SU-DHL-6 (cell line): Measurements from ENCODE around the gene IFIT1B.
"Not testable (repeated sequence)": the region's sequence is repeated elsewhere in the genome, so short reads cannot be mapped to it uniquely, and the experiment has no call there.

Experiments used
- H2AFZ ChIP-seq: fragments of 200-600 bp; sonication (generic); 2 replicates; pipeline ENCODE4 v1.6.1; 2014; ENCODE audit warnings: low read depth, mild to moderate bottlenecking, moderate library complexity, mixed read lengths, antibody characterized with exemption, low read length; ENCODE audit not compliant: severe bottlenecking
- H3F3A ChIP-seq: fragments of 200-600 bp; shearing (Covaris generic); 2 replicates; pipeline ENCODE4 v1.6.0; 2016; ENCODE audit warnings: antibody characterized with exemption, mild to moderate bottlenecking; ENCODE audit not compliant: insufficient read depth
- H3K27ac ChIP-seq: fragments of 200-600 bp; sonication (generic); 2 replicates; pipeline ENCODE4 v1.5.1; 2016; ENCODE audit warnings: low read depth, mild to moderate bottlenecking, low read length, moderate library complexity, mixed read lengths
- H3K27me3 ChIP-seq: fragments of 200-600 bp; sonication (generic), shearing (Covaris generic); 2 replicates; pipeline ENCODE4 v1.6.0; 2014; ENCODE audit warnings: mild to moderate bottlenecking, low read length
- H3K36me3 ChIP-seq: fragments of 200-600 bp; sonication (generic); 2 replicates; pipeline ENCODE4 v1.6.1; 2014; ENCODE audit warnings: mild to moderate bottlenecking, low read length, mixed read lengths
- H3K4me2 ChIP-seq: fragments of 300-600, 200-600 bp; shearing (Covaris generic), sonication (generic); 2 replicates; pipeline ENCODE4 v1.6.0; 2014; ENCODE audit warnings: low read length, low read depth, mild to moderate bottlenecking; ENCODE audit not compliant: poor library complexity, severe bottlenecking
- H3K4me3 ChIP-seq: fragments of 200-600 bp; sonication (generic); 2 replicates; pipeline ENCODE4 v1.5.1; 2014; ENCODE audit warnings: antibody characterized with exemption, low read length, mild to moderate bottlenecking, mixed read lengths; ENCODE audit not compliant: insufficient read depth, poor library complexity, severe bottlenecking
- H3K79me2 ChIP-seq: fragments of 200-600 bp; sonication (generic); 2 replicates; pipeline ENCODE4 v1.6.1; 2014; ENCODE audit warnings: mild to moderate bottlenecking, low read length, moderate library complexity; ENCODE audit not compliant: insufficient read depth
- H3K9ac ChIP-seq: fragments of 200-600 bp; sonication (generic); 2 replicates; pipeline ENCODE4 v1.7.0; 2014; ENCODE audit warnings: mild to moderate bottlenecking, low read length
- H3K9me2 ChIP-seq: fragments of 200-600 bp; sonication (generic); replicated peaks from 2 replicates; pipeline ENCODE4 v1.6.1; 2014; ENCODE audit warnings: low read length; ENCODE audit not compliant: insufficient read depth
- H3K9me3 ChIP-seq: fragments of 200-600 bp; sonication (generic); 2 replicates; pipeline ENCODE4 v1.6.1; 2014; ENCODE audit warnings: low read length, mixed read lengths; ENCODE audit not compliant: insufficient read depth
- H4K20me1 ChIP-seq: fragments of 200-600 bp; sonication (generic); 2 replicates; pipeline ENCODE4 v1.6.1; 2014; ENCODE audit warnings: low read depth, mild to moderate bottlenecking, antibody characterized with exemption, low read length, moderate library complexity, mixed read lengths
- CTCF ChIP-seq: fragments of 200-600 bp; sonication (generic); IDR thresholded peaks from one replicate; pipeline ENCODE4 v1.5.1; 2017; ENCODE audit warnings: antibody characterized with exemption, mild to moderate bottlenecking, low read length, moderate library complexity; ENCODE audit not compliant: insufficient read depth, poor library complexity, severe bottlenecking
- EZH2phosphoT487 ChIP-seq: fragments of 200-600 bp; sonication (generic), shearing (Covaris generic); conservative IDR thresholded peaks from 2 replicates; pipeline ENCODE4 v1.6.1; 2018; ENCODE audit warnings: mild to moderate bottlenecking, antibody characterized with exemption, low read length, moderate library complexity, mixed read lengths

Gene IFIT1B

GRCh38 chr10:89377705-89378637 is at the start of gene IFIT1B:
Gene IFIT1B (plus strand): TSS chr10:89378056. CDS start chr10:89378136, 80 bp downstream.
- H2AFZ ChIP-seq = no peak within 1 kb of the TSS
- no peak within 1 kb of the TSS for H3K27ac ChIP-seq
- TF ChIP-seq EZH2phosphoT487 = no peak

GRCh38 chr10:89329151-89329550 is 48.7 kb upstream of the IFIT1B start:
- Histone ChIP-seq H3K4me3 (no peak overlapping the region), H3K9me3 (no peaks in the 10 kb centered on the region), H3K27me3 (no peaks in the 10 kb centered on the region), H3K36me3 (no peaks in the 10 kb centered on the region), H3F3A (peaks cover 17% of the 10 kb centered on the region), H4K20me1 (no peaks in the 10 kb centered on the region), H3K9me2 (no peaks in the 10 kb centered on the region), H3K4me2 (no peak overlapping the region), H3K27ac (no peak overlapping the region), H3K9ac (no peak overlapping the region), H2AFZ (no peak overlapping the region), H3K79me2 (no peaks in the 10 kb centered on the region)
- TF ChIP-seq EZH2phosphoT487 (no peak), CTCF (no peak)

More at GRCh38 chr10:89377705-89378637, at the start of gene IFIT1B:
- Histone ChIP-seq H3K36me3 (no peaks in the 10 kb centered on the region), H4K20me1 (no peaks in the 10 kb centered on the region), H3K9me3 (no peaks in the 10 kb centered on the region), H3K4me3 (no peak within 1 kb of the TSS), H3K9me2 (no peaks in the 10 kb centered on the region), H3K4me2 (no peak within 1 kb of the TSS), H3K27me3 (no peaks in the 10 kb centered on the region), H3K79me2 (no peaks in the 10 kb centered on the region), H3F3A (no peaks in the 10 kb centered on the region), H3K9ac (no peak within 1 kb of the TSS)

- not testable (repeated sequence) for H3K4me2 ChIP-seq, H3K9me2 ChIP-seq, H3K27ac ChIP-seq, H3K9me3 ChIP-seq, H4K20me1 ChIP-seq, H3K79me2 ChIP-seq, H2AFZ ChIP-seq, H3K9ac ChIP-seq, H3K36me3 ChIP-seq, H3K27me3 ChIP-seq, H3K4me3 ChIP-seq
- peaks cover 17% of the 10 kb centered on the region for H3F3A ChIP-seq
These were observed 47.8 kb upstream of the IFIT1B start for GRCh38 chr10:89330014-89330413.

- no peak for TF ChIP-seq EZH2phosphoT487
- no peak for TF ChIP-seq CTCF
- no peaks in the 10 kb centered on the region for H3K79me2 ChIP-seq
These were observed 47.2 kb upstream of the IFIT1B start for GRCh38 chr10:89330537-89331212.

GRCh38 chr10:89331487-89332122 is 46.3 kb upstream of the IFIT1B start:
- not testable (repeated sequence) for H3K4me3 ChIP-seq, H3K9ac ChIP-seq, H3K36me3 ChIP-seq, H3K27ac ChIP-seq, H3K79me2 ChIP-seq, H2AFZ ChIP-seq, H3K9me2 ChIP-seq, H3K9me3 ChIP-seq, H3K27me3 ChIP-seq, H4K20me1 ChIP-seq
- H3F3A ChIP-seq = peaks cover 17% of the 10 kb centered on the region
- H3K4me2 ChIP-seq = peak overlapping the region; percentile 47

More at GRCh38 chr10:89330537-89331212, 47.2 kb upstream of the IFIT1B start:
- Histone ChIP-seq H3F3A (peaks cover 17% of the 10 kb centered on the region), H3K9me2 (no peaks in the 10 kb centered on the region), H3K27me3 (no peaks in the 10 kb centered on the region), H3K4me3 (no peak overlapping the region), H2AFZ (no peak overlapping the region), H3K27ac (no peak overlapping the region), H3K9me3 (no peaks in the 10 kb centered on the region), H3K4me2 (no peak overlapping the region), H3K36me3 (no peaks in the 10 kb centered on the region), H3K9ac (no peak overlapping the region), H4K20me1 (no peaks in the 10 kb centered on the region)
